Measurements from ENCODE around the gene HPS1. TPM values are rescaled to one million over a fixed set of nuclear protein-coding genes. Genes with fewer than 3 reads are reported as not detected.

HPS1 gene
- total RNA-seq, 2 donors from 2014 or later: 39.6 to 43.3 TPM

DNA sequence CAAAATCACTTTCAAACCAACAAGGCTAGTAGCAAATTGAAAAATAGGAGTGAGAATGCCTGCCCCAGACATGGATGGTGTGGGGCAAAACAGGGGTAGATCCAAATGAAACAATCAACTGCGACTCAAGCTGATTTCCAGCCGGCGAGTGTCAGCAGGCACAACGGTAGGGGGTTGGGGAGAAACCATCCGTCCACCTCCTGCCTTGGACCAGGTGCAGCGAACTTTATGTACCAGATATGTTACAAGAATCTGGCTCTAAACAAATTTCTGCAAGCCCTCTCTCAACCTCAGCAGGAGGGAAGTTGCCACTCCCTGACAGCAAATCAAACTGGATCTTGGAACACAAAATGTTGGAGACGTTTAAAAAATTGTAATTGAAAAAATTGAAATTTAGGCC, 76.9 kb downstream of the HPS1 start:
- no peaks in the 10 kb centered on the region for H3K27me3 ChIP-seq (ENCODE audit: control insufficient read depth, insufficient read depth, low read length, poor library complexity, severe bottlenecking)
- no peak for DNase-seq
- Mint-ChIP-seq H3K36me3 (ENCODE audit: low read depth) (no peaks in the 10 kb centered on the region), H3K4me3 (no peak overlapping the region), H3K27me3 (ENCODE audit: insufficient read depth) (peaks cover 9% of the 10 kb centered on the region), H3K9me3 (no peaks in the 10 kb centered on the region), H3K4me1 (peaks cover 12% of the 10 kb centered on the region), H3K27ac (no peak overlapping the region)
- no peaks in the 10 kb centered on the region for H3K9me3 ChIP-seq (ENCODE audit: control insufficient read depth, low read length)
- no peak overlapping the region for H3K27ac ChIP-seq (ENCODE audit: low read depth, low read length)
- H3K9ac ChIP-seq (ENCODE audit: extremely low read depth, low read length, poor library complexity, severe bottlenecking): no peak overlapping the region
- TF ChIP-seq, protein P1, sequence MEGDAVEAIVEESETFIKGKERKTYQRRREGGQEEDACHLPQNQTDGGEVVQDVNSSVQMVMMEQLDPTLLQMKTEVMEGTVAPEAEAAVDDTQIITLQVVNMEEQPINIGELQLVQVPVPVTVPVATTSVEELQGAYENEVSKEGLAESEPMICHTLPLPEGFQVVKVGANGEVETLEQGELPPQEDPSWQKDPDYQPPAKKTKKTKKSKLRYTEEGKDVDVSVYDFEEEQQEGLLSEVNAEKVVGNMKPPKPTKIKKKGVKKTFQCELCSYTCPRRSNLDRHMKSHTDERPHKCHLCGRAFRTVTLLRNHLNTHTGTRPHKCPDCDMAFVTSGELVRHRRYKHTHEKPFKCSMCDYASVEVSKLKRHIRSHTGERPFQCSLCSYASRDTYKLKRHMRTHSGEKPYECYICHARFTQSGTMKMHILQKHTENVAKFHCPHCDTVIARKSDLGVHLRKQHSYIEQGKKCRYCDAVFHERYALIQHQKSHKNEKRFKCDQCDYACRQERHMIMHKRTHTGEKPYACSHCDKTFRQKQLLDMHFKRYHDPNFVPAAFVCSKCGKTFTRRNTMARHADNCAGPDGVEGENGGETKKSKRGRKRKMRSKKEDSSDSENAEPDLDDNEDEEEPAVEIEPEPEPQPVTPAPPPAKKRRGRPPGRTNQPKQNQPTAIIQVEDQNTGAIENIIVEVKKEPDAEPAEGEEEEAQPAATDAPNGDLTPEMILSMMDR (conservative IDR thresholded peaks at IDR 0.05): no peak
- no peaks in the 10 kb centered on the region for H3K36me3 ChIP-seq (ENCODE audit: control insufficient read depth, insufficient read depth, low read length)
- WGBS, 2 experiments (ENCODE audit: insufficient coverage in 1 of 2, insufficient read length in 1 of 2): 80 to 85% methylated on average over 7 of the region's 7 CpGs
- no peak overlapping the region for H3K4me3 ChIP-seq (ENCODE audit: low read length)
- H3K4me1 ChIP-seq (ENCODE audit: control insufficient read depth, insufficient read depth, low read length): peaks cover 3% of the 10 kb centered on the region

DNA sequence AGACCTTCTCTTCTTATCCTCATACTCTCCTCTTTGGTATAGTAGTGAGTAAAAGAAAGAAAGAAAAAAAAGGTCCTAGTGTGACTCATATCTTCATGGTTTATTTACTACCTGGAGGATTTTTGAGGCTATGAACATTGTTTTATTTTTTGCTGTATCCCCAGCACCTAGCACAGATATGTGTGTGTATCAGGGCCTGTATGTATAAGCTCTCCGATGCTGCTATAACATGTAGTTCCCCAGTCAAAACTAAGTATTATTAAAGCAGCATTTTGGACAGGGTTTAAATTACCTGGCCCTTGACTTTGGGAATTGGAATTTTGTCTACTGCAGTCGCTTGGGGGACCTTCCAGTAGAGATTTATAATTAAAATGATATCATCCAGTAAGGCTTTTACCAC, 78.1 kb downstream of the HPS1 start:
- no peak overlapping the region for H3K4me3 ChIP-seq (ENCODE audit: low read length)
- Mint-ChIP-seq H3K9me3 (no peaks in the 10 kb centered on the region), H3K27me3 (ENCODE audit: insufficient read depth) (peaks cover 9% of the 10 kb centered on the region), H3K4me1 (peaks cover 3% of the 10 kb centered on the region), H3K27ac (no peak overlapping the region), H3K36me3 (ENCODE audit: low read depth) (no peaks in the 10 kb centered on the region), H3K4me3 (no peak overlapping the region)
- WGBS, 2 experiments (ENCODE audit: insufficient coverage in 1 of 2, insufficient read length in 1 of 2): 100% methylated on average over 1 to 2 of the region's 2 CpGs
- H3K9me3 ChIP-seq (ENCODE audit: control insufficient read depth, low read length): no peaks in the 10 kb centered on the region
- no peak overlapping the region for H3K27ac ChIP-seq (ENCODE audit: low read depth, low read length)
- no peaks in the 10 kb centered on the region for H3K27me3 ChIP-seq (ENCODE audit: control insufficient read depth, insufficient read depth, low read length, poor library complexity, severe bottlenecking)
- peaks cover under 1% of the 10 kb centered on the region for H3K4me1 ChIP-seq (ENCODE audit: control insufficient read depth, insufficient read depth, low read length)
- no peaks in the 10 kb centered on the region for H3K36me3 ChIP-seq (ENCODE audit: control insufficient read depth, insufficient read depth, low read length)
- H3K9ac ChIP-seq (ENCODE audit: extremely low read depth, low read length, poor library complexity, severe bottlenecking): no peak overlapping the region
- DNase-seq: no peak
- TF ChIP-seq, protein P1 (conservative IDR thresholded peaks at IDR 0.05): no peak

DNA sequence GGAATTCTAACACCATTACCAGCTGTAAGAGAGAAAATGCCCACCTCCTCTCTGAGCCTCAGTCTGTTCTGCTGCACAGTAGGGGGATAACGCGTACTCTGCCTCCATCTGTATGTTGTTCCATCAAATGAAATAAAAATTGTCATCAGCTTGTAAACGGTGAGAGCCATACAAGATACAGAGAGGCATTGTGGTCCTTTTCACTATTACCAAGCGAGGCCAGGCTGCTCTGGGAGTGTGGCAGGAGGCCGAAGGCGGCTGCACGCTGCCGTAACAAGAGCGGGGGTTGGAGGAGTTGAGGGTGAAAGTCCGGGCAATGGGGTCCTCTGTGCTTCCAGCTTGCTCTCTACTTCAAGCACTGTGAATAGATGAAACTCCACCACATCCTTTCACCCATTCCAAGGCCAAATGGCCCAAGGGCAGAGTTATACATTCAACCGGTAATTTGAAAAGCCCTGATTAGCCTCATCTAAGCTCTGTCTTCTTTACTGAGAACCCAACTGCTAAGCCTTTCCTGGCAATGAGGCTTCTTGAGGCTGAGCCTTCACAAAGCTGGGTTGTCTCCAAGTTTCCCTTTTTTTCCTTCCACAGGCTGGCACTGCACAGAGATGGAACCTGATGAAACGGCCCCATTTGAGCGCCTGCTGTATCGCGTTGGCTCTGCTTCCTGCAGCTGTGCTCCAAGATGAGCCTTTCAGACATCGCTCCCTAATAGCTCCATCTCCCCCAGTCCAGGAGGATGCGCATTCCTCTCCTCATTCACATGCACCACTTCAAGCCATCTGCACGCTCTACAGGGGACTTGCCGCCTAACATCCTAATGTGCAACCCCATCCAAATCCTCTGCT, 78.9 kb downstream of the HPS1 start:
- no peaks in the 10 kb centered on the region for H3K36me3 Mint-ChIP-seq (ENCODE audit: low read depth)
- Histone ChIP-seq H3K9ac (ENCODE audit: extremely low read depth, low read length, poor library complexity, severe bottlenecking) (no peak overlapping the region), H3K27me3 (ENCODE audit: control insufficient read depth, insufficient read depth, low read length, poor library complexity, severe bottlenecking) (no peaks in the 10 kb centered on the region), H3K9me3 (ENCODE audit: control insufficient read depth, low read length) (no peaks in the 10 kb centered on the region), H3K27ac (ENCODE audit: low read depth, low read length) (no peak overlapping the region), H3K4me3 (ENCODE audit: low read length) (no peak overlapping the region), H3K36me3 (ENCODE audit: control insufficient read depth, insufficient read depth, low read length) (no peaks in the 10 kb centered on the region), H3K4me1 (ENCODE audit: control insufficient read depth, insufficient read depth, low read length) (no peaks in the 10 kb centered on the region)
- DNase-seq: no peak
- H3K27me3 Mint-ChIP-seq (ENCODE audit: insufficient read depth): peaks cover 9% of the 10 kb centered on the region
- H3K4me3 Mint-ChIP-seq: no peak overlapping the region
- H3K9me3 Mint-ChIP-seq: no peaks in the 10 kb centered on the region
- 90% methylated on average over 10 to 19 of the region's 19 CpGs for WGBS, 2 experiments (ENCODE audit: insufficient coverage in 1 of 2, insufficient read length in 1 of 2)
- no peak overlapping the region for H3K27ac Mint-ChIP-seq
- peaks cover 3% of the 10 kb centered on the region for H3K4me1 Mint-ChIP-seq
- TF ChIP-seq, protein P1 (conservative IDR thresholded peaks at IDR 0.05): no peak

Small RNAs within 50 kb of the gene (microRNA-seq; reads per million reads assigned to microRNA genes)
- gene MIR1287 (ENCODE audit: borderline microRNAs expressed) (6.7 reads per million, percentile 40 among the genes with 10 or more reads in this experiment), gene MIR4685 (ENCODE audit: borderline microRNAs expressed) (not detected)

Other genes with a start within 250 kb of the HPS1 start
- gene LOXL4, start 178.7 kb downstream of the HPS1 start, total RNA-seq: under 1 TPM; 0.57 to 0.77 TPM
- gene PYROXD2, start 31.8 kb downstream of the HPS1 start, total RNA-seq: 1 to 10 TPM; 9.2 to 9.5 TPM

All from endodermal cell (in vitro differentiated cells).